ENCODE measurements around the gene CACNB3.

Gene CACNB3

GRCh38 chr12:48793696-48794095 lies 24.6 kb upstream of the CACNB3 start:
- in situ Hi-C loops (cut with HindIII; ENCODE audit: low pct_ligation_motif_present, low sequenced_read_pairs): no loop called here
- no peak for DNase-seq

DNA sequence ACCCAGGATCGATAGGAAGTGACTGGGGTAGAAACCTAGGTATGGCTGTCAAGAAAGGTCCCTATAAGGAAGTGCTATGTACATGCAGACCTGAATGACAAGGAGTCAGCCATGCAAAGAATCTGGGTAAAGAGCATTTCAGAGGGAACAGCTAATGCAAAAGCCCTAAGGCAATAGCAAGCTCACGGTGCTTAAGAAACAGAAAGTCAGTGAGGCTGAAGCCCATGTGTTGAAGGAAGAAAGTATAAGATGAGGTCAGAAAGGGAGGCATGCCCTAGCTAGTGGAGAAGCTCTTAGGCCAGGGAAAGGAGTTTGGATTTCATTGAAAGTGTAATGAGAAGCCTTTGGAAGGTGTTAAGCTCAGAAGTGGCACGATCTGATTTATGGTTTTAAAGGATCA lies 23.4 kb upstream of the CACNB3 start:
- H3K27ac ChIP-seq: no peak overlapping the region
- no peak for DNase-seq
- no peaks in the 10 kb centered on the region for H3K27me3 ChIP-seq (replicated peaks)
- in situ Hi-C loops (cut with HindIII; ENCODE audit: low pct_ligation_motif_present, low sequenced_read_pairs): no loop called here
- H3K36me3 ChIP-seq (replicated peaks): no peaks in the 10 kb centered on the region
- TF ChIP-seq, protein P1, sequence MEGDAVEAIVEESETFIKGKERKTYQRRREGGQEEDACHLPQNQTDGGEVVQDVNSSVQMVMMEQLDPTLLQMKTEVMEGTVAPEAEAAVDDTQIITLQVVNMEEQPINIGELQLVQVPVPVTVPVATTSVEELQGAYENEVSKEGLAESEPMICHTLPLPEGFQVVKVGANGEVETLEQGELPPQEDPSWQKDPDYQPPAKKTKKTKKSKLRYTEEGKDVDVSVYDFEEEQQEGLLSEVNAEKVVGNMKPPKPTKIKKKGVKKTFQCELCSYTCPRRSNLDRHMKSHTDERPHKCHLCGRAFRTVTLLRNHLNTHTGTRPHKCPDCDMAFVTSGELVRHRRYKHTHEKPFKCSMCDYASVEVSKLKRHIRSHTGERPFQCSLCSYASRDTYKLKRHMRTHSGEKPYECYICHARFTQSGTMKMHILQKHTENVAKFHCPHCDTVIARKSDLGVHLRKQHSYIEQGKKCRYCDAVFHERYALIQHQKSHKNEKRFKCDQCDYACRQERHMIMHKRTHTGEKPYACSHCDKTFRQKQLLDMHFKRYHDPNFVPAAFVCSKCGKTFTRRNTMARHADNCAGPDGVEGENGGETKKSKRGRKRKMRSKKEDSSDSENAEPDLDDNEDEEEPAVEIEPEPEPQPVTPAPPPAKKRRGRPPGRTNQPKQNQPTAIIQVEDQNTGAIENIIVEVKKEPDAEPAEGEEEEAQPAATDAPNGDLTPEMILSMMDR (IDR thresholded peaks at IDR 0.05; ENCODE audit: low read depth, low read length, missing control alignments): no peak
- no peak overlapping the region for H3K4me3 ChIP-seq (ENCODE audit: low read depth, low read length)

More at GRCh38 chr12:48793696-48794095, 24.6 kb upstream of the CACNB3 start:
- Histone ChIP-seq H3K36me3 (replicated peaks) (no peaks in the 10 kb centered on the region), H3K27ac (no peak overlapping the region), H3K27me3 (replicated peaks) (no peaks in the 10 kb centered on the region), H3K4me3 (ENCODE audit: low read depth, low read length) (no peak overlapping the region)
- TF ChIP-seq, protein P1 (IDR thresholded peaks at IDR 0.05; ENCODE audit: low read depth, low read length, missing control alignments): no peak

GRCh38 chr12:48795550-48796455 lies 22.5 kb upstream of the CACNB3 start:
- no peak overlapping the region for H3K27ac ChIP-seq
- H3K36me3 ChIP-seq (replicated peaks): no peaks in the 10 kb centered on the region
- TF ChIP-seq, protein P1 (IDR thresholded peaks at IDR 0.05; ENCODE audit: low read depth, low read length, missing control alignments): peak; percentile 96
- no peaks in the 10 kb centered on the region for H3K27me3 ChIP-seq (replicated peaks)
- H3K4me3 ChIP-seq (ENCODE audit: low read depth, low read length): no peak overlapping the region
- peak; percentile 66 for DNase-seq
- in situ Hi-C loops (cut with HindIII; ENCODE audit: low pct_ligation_motif_present, low sequenced_read_pairs): no loop called here

GRCh38 chr12:48796976-48797375 lies 21.3 kb upstream of the CACNB3 start:
- no peaks in the 10 kb centered on the region for H3K36me3 ChIP-seq (replicated peaks)
- no peak for DNase-seq
- H3K4me3 ChIP-seq (ENCODE audit: low read depth, low read length): no peak overlapping the region
- H3K27me3 ChIP-seq (replicated peaks): no peaks in the 10 kb centered on the region
- H3K27ac ChIP-seq: no peak overlapping the region
- in situ Hi-C loops (cut with HindIII; ENCODE audit: low pct_ligation_motif_present, low sequenced_read_pairs): no loop called here
- TF ChIP-seq, protein P1 (IDR thresholded peaks at IDR 0.05; ENCODE audit: low read depth, low read length, missing control alignments): no peak

- H3K36me3 ChIP-seq (replicated peaks): no peaks in the 10 kb centered on the region
Observed at GRCh38 chr12:48800457-48800856, 17.8 kb upstream of the CACNB3 start.

More at GRCh38 chr12:48800457-48800856, 17.8 kb upstream of the CACNB3 start:
- in situ Hi-C loops (cut with HindIII; ENCODE audit: low pct_ligation_motif_present, low sequenced_read_pairs): no loop called here
- no peak overlapping the region for H3K4me3 ChIP-seq (ENCODE audit: low read depth, low read length)
- H3K27ac ChIP-seq: no peak overlapping the region
- H3K27me3 ChIP-seq (replicated peaks): no peaks in the 10 kb centered on the region
- TF ChIP-seq, protein P1 (IDR thresholded peaks at IDR 0.05; ENCODE audit: low read depth, low read length, missing control alignments): no peak
- DNase-seq: no peak

Data from brain microvascular endothelial cell (primary cell).